CD14-positive monocyte (primary cell): ENCODE measurements around the gene CFAP61. TPM values are rescaled to one million over a fixed set of nuclear protein-coding genes. Genes with fewer than 3 reads are reported as not detected.

ENCODE experiments used
- DNase-seq, 3 donors: peaks; one replicate each; pipeline ENCODE4 v3.0.0-alpha.2; 2011 to 2022
- H2AFZ ChIP-seq: 2 replicates; pipeline ENCODE4 v1.6.0; 2012; ENCODE audit warnings: mild to moderate bottlenecking, low read depth, low read length, inconsistent platforms; ENCODE audit not compliant: insufficient read depth, poor library complexity, severe bottlenecking
- H3K27ac ChIP-seq, 2 donors: 1 replicate in 1 of 2; 2 replicates in 1 of 2; pipeline ENCODE4 v1.5.1; 2012 to 2013; ENCODE audit warnings: low read length in 2 of 2, control low read depth in 1 of 2, inconsistent platforms in 1 of 2, low read depth in 1 of 2, mild to moderate bottlenecking in 1 of 2
- H3K27me3 ChIP-seq, 2 donors: one replicate each; pipeline versions ENCODE4 v1.6.0 to v1.6.1; 2011 to 2013; ENCODE audit warnings: low read length in 2 of 2; ENCODE audit not compliant: control insufficient read depth in 2 of 2, insufficient read depth in 2 of 2
- H3K36me3 ChIP-seq, 2 donors: replicated peaks in 1 of 2; 1 replicate in 1 of 2; 2 replicates in 1 of 2; pipeline versions ENCODE4 v1.5.1 to v1.6.1; 2012 to 2013; ENCODE audit warnings: low read length in 2 of 2, control low read depth in 1 of 2, inconsistent platforms in 1 of 2, mild to moderate bottlenecking in 1 of 2; ENCODE audit not compliant: insufficient read depth in 2 of 2, control insufficient read depth in 1 of 2
- H3K4me1 ChIP-seq, 2 donors: 1 replicate in 1 of 2; 2 replicates in 1 of 2; pipeline versions ENCODE4 v1.5.1 to v1.6.1; 2012 to 2013; ENCODE audit warnings: low read length in 2 of 2, control low read depth in 1 of 2, inconsistent platforms in 1 of 2, mild to moderate bottlenecking in 1 of 2, moderate library complexity in 1 of 2; ENCODE audit not compliant: insufficient read depth in 2 of 2, control insufficient read depth in 1 of 2
- H3K4me2 ChIP-seq: replicated peaks from 2 replicates; pipeline ENCODE3; 2012; ENCODE audit warnings: low read length, moderate library complexity, mild to moderate bottlenecking; ENCODE audit not compliant: poor library complexity, severe bottlenecking; ENCODE audit errors: extremely low read depth
- H3K4me3 ChIP-seq, 3 experiments: fragments of 200-600 bp in 1 of 3; sonication (generic) in 1 of 3; replicated peaks in 1 of 3; 1 replicate in 2 of 3; 2 replicates in 1 of 3; pipeline ENCODE4 v1.5.1; 2011 to 2013; ENCODE audit warnings: low read length in 3 of 3, mild to moderate bottlenecking in 3 of 3, control low read depth in 2 of 3, low read depth in 2 of 3, inconsistent platforms in 1 of 3, moderate library complexity in 1 of 3
- H3K79me2 ChIP-seq: 2 replicates; pipeline ENCODE4 v1.6.0; 2012; ENCODE audit warnings: mild to moderate bottlenecking, control low read depth, inconsistent platforms, low read length, moderate library complexity; ENCODE audit not compliant: insufficient read depth
- H3K9ac ChIP-seq: 2 replicates; pipeline ENCODE4 v1.6.0; 2017; ENCODE audit warnings: low read length, mild to moderate bottlenecking; ENCODE audit not compliant: insufficient read depth, poor library complexity, severe bottlenecking
- H3K9me3 ChIP-seq, 2 donors: replicated peaks in 1 of 2; 1 replicate in 1 of 2; 2 replicates in 1 of 2; pipeline versions ENCODE4 v1.5.1 to v1.6.1; 2012 to 2013; ENCODE audit warnings: low read length in 2 of 2, control low read depth in 1 of 2; ENCODE audit not compliant: control insufficient read depth in 1 of 2, insufficient read depth in 1 of 2
- H4K20me1 ChIP-seq: 2 replicates; pipeline ENCODE4 v1.6.0; 2012; ENCODE audit warnings: mild to moderate bottlenecking, low read length, control low read depth, moderate library complexity; ENCODE audit not compliant: insufficient read depth
- H3K27ac Mint-ChIP-seq, 7 donors: one replicate each; pipeline ENCODE4 v1.8.0; 2020; ENCODE audit warnings: mild to moderate bottlenecking in 7 of 7, mixed read lengths in 7 of 7, moderate library complexity in 6 of 7, inconsistent platforms in 2 of 7
- H3K27me3 Mint-ChIP-seq, 3 donors: one replicate each; pipeline ENCODE4 v1.8.0; 2021 to 2022; ENCODE audit warnings: low read depth in 3 of 3, mild to moderate bottlenecking in 3 of 3, mixed read lengths in 3 of 3, moderate library complexity in 3 of 3, inconsistent platforms in 1 of 3
- H3K36me3 Mint-ChIP-seq, 2 donors: one replicate each; pipeline ENCODE4 v1.8.0; 2020; ENCODE audit warnings: mixed read lengths in 2 of 2, inconsistent platforms in 1 of 2, mild to moderate bottlenecking in 1 of 2
- H3K4me1 Mint-ChIP-seq: one replicate; pipeline ENCODE4 v1.8.0; 2020; ENCODE audit warnings: mild to moderate bottlenecking, mixed read lengths
- H3K4me3 Mint-ChIP-seq, 2 donors: one replicate each; pipeline ENCODE4 v1.8.0; 2020; ENCODE audit warnings: mild to moderate bottlenecking in 2 of 2, mixed read lengths in 2 of 2, moderate library complexity in 1 of 2
- H3K9me3 Mint-ChIP-seq, 7 donors: one replicate each; pipeline ENCODE4 v1.8.0; 2020 to 2022; ENCODE audit warnings: mixed read lengths in 7 of 7, mild to moderate bottlenecking in 6 of 7, moderate library complexity in 6 of 7, inconsistent platforms in 2 of 7
- WGBS: methylation state at CpG from one replicate; pipeline ENCODE4 v1.1.5; 2013; ENCODE audit warnings: missing lambda C conversion rate; ENCODE audit not compliant: insufficient coverage; 5-methylcytosine and 5-hydroxymethylcytosine counted together
- intact Hi-C, 2 donors: fragments of 100-400 bp; cut with micrococcal nuclease; formaldehyde crosslinking; loops; one replicate each; pipeline versions ENCODE4 v1.15.0 to v1.15.1; 2023
- polyA plus RNA-seq, 3 donors: library from polyadenylated mRNA; depleted of rRNA in 1 of 3; unstranded in 2 of 3; stranded (reverse) in 1 of 3; fragments of 300-500 nt in 2 of 3; fragments of >200 nt in 1 of 3; fragmentation: Illumina TruSeq in 2 of 3; gene quantifications; 1 replicate in 2 of 3; 2 replicates in 1 of 3; pipeline ENCODE4 v1.2.3, GENCODE V29; 2012 to 2021
- TF ChIP-seq, protein P1 (sequence below): fragments of 200-600 bp; IDR thresholded peaks from one replicate; pipeline ENCODE4 v1.8.0; 2022; ENCODE audit warnings: antibody characterized with exemption, mild to moderate bottlenecking

Gene CFAP61
- polyA plus RNA-seq, 3 donors, result not detected

- TF ChIP-seq, protein P1, sequence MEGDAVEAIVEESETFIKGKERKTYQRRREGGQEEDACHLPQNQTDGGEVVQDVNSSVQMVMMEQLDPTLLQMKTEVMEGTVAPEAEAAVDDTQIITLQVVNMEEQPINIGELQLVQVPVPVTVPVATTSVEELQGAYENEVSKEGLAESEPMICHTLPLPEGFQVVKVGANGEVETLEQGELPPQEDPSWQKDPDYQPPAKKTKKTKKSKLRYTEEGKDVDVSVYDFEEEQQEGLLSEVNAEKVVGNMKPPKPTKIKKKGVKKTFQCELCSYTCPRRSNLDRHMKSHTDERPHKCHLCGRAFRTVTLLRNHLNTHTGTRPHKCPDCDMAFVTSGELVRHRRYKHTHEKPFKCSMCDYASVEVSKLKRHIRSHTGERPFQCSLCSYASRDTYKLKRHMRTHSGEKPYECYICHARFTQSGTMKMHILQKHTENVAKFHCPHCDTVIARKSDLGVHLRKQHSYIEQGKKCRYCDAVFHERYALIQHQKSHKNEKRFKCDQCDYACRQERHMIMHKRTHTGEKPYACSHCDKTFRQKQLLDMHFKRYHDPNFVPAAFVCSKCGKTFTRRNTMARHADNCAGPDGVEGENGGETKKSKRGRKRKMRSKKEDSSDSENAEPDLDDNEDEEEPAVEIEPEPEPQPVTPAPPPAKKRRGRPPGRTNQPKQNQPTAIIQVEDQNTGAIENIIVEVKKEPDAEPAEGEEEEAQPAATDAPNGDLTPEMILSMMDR, result no peak
- Histone ChIP-seq H3K9me3 (peaks cover 0 to 12% of the 10 kb centered on the region in 2 donors), H3K79me2 (no peaks in the 10 kb centered on the region), H4K20me1 (no peaks in the 10 kb centered on the region), H3K27ac (no peak overlapping the region), H3K27me3 (peaks cover 0 to 2% of the 10 kb centered on the region in 2 donors), H2AFZ (no peak overlapping the region), H3K4me2 (no peak overlapping the region), H3K9ac (no peak overlapping the region), H3K4me3 (no peak overlapping the region), H3K4me1 (no peaks in the 10 kb centered on the region), H3K36me3 (no peaks in the 10 kb centered on the region)
- intact Hi-C loops, result no loop called here
- Mint-ChIP-seq H3K27ac (no peak overlapping the region), H3K36me3 (no peaks in the 10 kb centered on the region), H3K4me3 (no peak overlapping the region), H3K9me3 (peaks cover 8 to 34% (median 22%) of the 10 kb centered on the region in 7 donors), H3K4me1 (no peaks in the 10 kb centered on the region), H3K27me3 (peaks cover 6 to 18% (median 17%) of the 10 kb centered on the region in 3 donors)
- WGBS, result no CpG with 5 or more reads among the region's 2 CpGs
- no peak for DNase-seq
Measured at GRCh38 chr20:20148779-20149178, 96.4 kb downstream of the CFAP61 start.

DNA sequence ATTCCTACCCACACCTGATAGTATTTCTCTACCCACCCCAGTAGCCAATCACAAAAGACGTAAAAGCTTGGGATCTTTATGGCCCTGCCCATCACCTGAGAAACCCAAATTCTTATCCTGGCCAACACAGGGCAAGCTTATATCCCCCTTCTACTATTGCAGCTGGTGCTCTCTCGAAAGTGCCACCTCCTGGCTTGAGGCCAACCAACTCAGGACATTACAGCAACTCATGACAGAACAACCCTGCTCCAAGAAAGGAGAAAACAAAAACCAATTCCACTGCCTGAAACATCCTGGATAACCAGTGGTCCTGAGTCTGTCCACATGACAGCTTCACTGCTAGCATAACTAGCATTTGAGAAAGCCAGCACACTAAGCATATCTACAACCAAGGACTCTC, 97.9 kb downstream of the CFAP61 start:
- H3K4me3 ChIP-seq, result no peak overlapping the region
- TF ChIP-seq, protein P1, result no peak
- no peak overlapping the region for H3K27ac ChIP-seq
- intact Hi-C loops, result no loop called here
- peaks cover 5 to 37% (median 19%) of the 10 kb centered on the region in 7 donors for H3K9me3 Mint-ChIP-seq
- DNase-seq, result no peak
- H3K9ac ChIP-seq, result no peak overlapping the region
- H3K9me3 ChIP-seq, result peaks cover 0 to 12% of the 10 kb centered on the region in 2 donors
- no peaks in the 10 kb centered on the region for H3K36me3 Mint-ChIP-seq
- H3K27ac Mint-ChIP-seq, result no peak overlapping the region
- no peaks in the 10 kb centered on the region for H3K4me1 Mint-ChIP-seq
- H4K20me1 ChIP-seq, result no peaks in the 10 kb centered on the region
- H3K4me3 Mint-ChIP-seq, result no peak overlapping the region
- 78% methylated on average over 2 of the region's 2 CpGs for WGBS
- no peak overlapping the region for H2AFZ ChIP-seq
- H3K27me3 ChIP-seq, result peaks cover 0 to 4% of the 10 kb centered on the region in 2 donors
- H3K79me2 ChIP-seq, result no peaks in the 10 kb centered on the region
- no peak overlapping the region for H3K4me2 ChIP-seq
- no peaks in the 10 kb centered on the region for H3K36me3 ChIP-seq
- H3K27me3 Mint-ChIP-seq, result peaks cover 12 to 15% (median 14%) of the 10 kb centered on the region in 3 donors
- no peaks in the 10 kb centered on the region for H3K4me1 ChIP-seq
